Breast epithelium (tissue), 3 donors: Measurements from ENCODE around the gene CELF5.

Source experiments
- POLR2AphosphoS5 ChIP-seq, 3 donors: sonication (generic); formaldehyde crosslinking; IDR thresholded peaks; one replicate each; pipeline ENCODE4 v1.6.1; 2017; ENCODE audit warnings: antibody characterized with exemption in 3 of 3
- TF ChIP-seq, protein P1 (sequence below), 3 donors: fragments of 450-650 bp; IDR thresholded peaks; one replicate each; pipeline ENCODE4 v1.5.1; 2016 to 2017; ENCODE audit warnings: antibody characterized with exemption in 3 of 3, mild to moderate bottlenecking in 3 of 3, moderate library complexity in 3 of 3

DNA sequence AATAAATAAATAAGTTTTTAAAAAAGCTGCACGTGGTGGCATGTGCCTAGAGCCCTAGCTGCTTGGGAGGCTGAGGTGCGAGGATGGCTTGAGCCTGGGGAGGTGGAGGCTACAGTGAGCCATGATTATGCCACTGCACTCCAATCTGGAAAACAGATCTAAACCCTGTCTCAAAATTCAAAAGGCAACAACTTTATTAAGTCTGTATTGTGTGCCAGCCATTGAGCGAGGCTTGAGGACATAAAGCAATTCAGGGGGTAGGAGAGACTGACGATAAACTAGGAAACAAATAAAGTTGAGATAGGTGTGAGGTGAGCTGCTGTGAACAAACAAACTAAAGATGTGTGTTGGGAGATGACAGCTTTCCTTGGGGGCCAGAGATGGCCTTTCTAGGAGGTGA lies 8.7 kb downstream of the CELF5 start:
- no peak for TF ChIP-seq POLR2AphosphoS5 (IDR thresholded peaks at IDR 0.05)
- TF ChIP-seq, protein P1, sequence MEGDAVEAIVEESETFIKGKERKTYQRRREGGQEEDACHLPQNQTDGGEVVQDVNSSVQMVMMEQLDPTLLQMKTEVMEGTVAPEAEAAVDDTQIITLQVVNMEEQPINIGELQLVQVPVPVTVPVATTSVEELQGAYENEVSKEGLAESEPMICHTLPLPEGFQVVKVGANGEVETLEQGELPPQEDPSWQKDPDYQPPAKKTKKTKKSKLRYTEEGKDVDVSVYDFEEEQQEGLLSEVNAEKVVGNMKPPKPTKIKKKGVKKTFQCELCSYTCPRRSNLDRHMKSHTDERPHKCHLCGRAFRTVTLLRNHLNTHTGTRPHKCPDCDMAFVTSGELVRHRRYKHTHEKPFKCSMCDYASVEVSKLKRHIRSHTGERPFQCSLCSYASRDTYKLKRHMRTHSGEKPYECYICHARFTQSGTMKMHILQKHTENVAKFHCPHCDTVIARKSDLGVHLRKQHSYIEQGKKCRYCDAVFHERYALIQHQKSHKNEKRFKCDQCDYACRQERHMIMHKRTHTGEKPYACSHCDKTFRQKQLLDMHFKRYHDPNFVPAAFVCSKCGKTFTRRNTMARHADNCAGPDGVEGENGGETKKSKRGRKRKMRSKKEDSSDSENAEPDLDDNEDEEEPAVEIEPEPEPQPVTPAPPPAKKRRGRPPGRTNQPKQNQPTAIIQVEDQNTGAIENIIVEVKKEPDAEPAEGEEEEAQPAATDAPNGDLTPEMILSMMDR (IDR thresholded peaks at IDR 0.05): no peak
